Stimulated activated CD4-positive, alpha-beta T cell treated with anti-CD3 and anti-CD28 coated beads, Interleukin-15, amount 100 ng/mL, for 48 hours (primary cell): ENCODE results near the gene ADTRP.
A peak's percentile ranks its signal among the peaks of the same experiment; 100 is the strongest.

Experiments
- DNase-seq, 2 donors: peaks; one replicate each; pipeline ENCODE4 v3.0.0-alpha.2; 2020; ENCODE audit warnings: low read depth in 2 of 2

The ADTRP gene

GRCh38 chr6:11755725-11756124, 22.9 kb downstream of the ADTRP start:
- DNase-seq = no peak

- no peak for DNase-seq
These were observed 23.9 kb downstream of the ADTRP start for GRCh38 chr6:11754625-11755271.

- no peak for DNase-seq
These were observed 24.8 kb downstream of the ADTRP start for GRCh38 chr6:11753798-11754197.

GRCh38 chr6:11752360-11752759, 26.2 kb downstream of the ADTRP start:
- no peak for DNase-seq

- no peak for DNase-seq
These were observed 27.9 kb downstream of the ADTRP start for GRCh38 chr6:11750682-11751081.

GRCh38 chr6:11748591-11749210, 29.9 kb downstream of the ADTRP start:
- DNase-seq = no peak

GRCh38 chr6:11747021-11747420, 31.6 kb downstream of the ADTRP start:
- no peak for DNase-seq

GRCh38 chr6:11744753-11745152, 33.9 kb downstream of the ADTRP start:
- no peak for DNase-seq

- DNase-seq = no peak
These were observed 34.5 kb downstream of the ADTRP start for GRCh38 chr6:11744101-11744500.

- DNase-seq = no peak
These were observed 37.7 kb downstream of the ADTRP start for GRCh38 chr6:11740875-11741274.

GRCh38 chr6:11738661-11739375, 39.8 kb downstream of the ADTRP start:
- no peak for DNase-seq

- DNase-seq = no peak
These were observed 40.4 kb downstream of the ADTRP start for GRCh38 chr6:11738234-11738633.

GRCh38 chr6:11736601-11737000, 42.0 kb downstream of the ADTRP start:
- DNase-seq = no peak

GRCh38 chr6:11734861-11735613, 43.6 kb downstream of the ADTRP start:
- DNase-seq = no peak

GRCh38 chr6:11732036-11732631, 46.5 kb downstream of the ADTRP start:
- DNase-seq = peak; percentile 62 to 74

- DNase-seq = no peak
These were observed 47.2 kb downstream of the ADTRP start for GRCh38 chr6:11731423-11731822.

GRCh38 chr6:11730641-11731040, 48.0 kb downstream of the ADTRP start:
- DNase-seq = no peak

- DNase-seq = peak in 1 of 2 donors; percentile 61
These were observed 49.5 kb downstream of the ADTRP start for GRCh38 chr6:11729076-11729475.

- DNase-seq = no peak
These were observed 50.3 kb downstream of the ADTRP start for GRCh38 chr6:11727998-11728961.

GRCh38 chr6:11727346-11727997, 51.1 kb downstream of the ADTRP start:
- no peak for DNase-seq
